GM12874 (cell line): Measurements from ENCODE around the gene SIK3.

Source experiments
- TF ChIP-seq, protein P1 (sequence below): IDR thresholded peaks from 2 replicates; pipeline ENCODE4 v1.5.1; 2011; ENCODE audit warnings: low read depth, mild to moderate bottlenecking, control low read depth, low read length, moderate library complexity; ENCODE audit not compliant: insufficient read depth

SIK3 gene

GRCh38 chr11:116901211-116901610 lies 197.0 kb downstream of the SIK3 start:
- TF ChIP-seq, protein P1, sequence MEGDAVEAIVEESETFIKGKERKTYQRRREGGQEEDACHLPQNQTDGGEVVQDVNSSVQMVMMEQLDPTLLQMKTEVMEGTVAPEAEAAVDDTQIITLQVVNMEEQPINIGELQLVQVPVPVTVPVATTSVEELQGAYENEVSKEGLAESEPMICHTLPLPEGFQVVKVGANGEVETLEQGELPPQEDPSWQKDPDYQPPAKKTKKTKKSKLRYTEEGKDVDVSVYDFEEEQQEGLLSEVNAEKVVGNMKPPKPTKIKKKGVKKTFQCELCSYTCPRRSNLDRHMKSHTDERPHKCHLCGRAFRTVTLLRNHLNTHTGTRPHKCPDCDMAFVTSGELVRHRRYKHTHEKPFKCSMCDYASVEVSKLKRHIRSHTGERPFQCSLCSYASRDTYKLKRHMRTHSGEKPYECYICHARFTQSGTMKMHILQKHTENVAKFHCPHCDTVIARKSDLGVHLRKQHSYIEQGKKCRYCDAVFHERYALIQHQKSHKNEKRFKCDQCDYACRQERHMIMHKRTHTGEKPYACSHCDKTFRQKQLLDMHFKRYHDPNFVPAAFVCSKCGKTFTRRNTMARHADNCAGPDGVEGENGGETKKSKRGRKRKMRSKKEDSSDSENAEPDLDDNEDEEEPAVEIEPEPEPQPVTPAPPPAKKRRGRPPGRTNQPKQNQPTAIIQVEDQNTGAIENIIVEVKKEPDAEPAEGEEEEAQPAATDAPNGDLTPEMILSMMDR: no peak

DNA sequence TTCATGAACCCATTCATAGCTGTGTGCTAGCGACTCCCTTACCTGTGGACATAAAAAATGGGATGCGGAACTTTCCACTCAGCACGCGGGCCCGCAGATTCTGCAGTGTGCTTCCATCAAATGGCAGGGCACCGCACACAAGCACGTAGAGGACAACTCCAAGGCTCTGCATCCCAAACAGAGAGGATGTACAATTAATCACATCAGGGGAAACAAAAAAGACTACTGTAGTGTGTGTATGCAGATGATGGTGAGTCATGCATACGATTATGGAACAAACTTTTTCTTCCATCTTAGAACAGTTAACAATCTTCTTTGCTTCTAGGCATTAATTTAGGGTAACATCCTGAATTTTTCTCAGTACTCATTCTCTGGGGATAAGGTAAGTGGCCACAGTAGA lies 202.0 kb downstream of the SIK3 start:
- TF ChIP-seq, protein P1: no peak

GRCh38 chr11:116895048-116895757 lies 203.0 kb downstream of the SIK3 start:
- TF ChIP-seq, protein P1: peak; percentile 37

DNA sequence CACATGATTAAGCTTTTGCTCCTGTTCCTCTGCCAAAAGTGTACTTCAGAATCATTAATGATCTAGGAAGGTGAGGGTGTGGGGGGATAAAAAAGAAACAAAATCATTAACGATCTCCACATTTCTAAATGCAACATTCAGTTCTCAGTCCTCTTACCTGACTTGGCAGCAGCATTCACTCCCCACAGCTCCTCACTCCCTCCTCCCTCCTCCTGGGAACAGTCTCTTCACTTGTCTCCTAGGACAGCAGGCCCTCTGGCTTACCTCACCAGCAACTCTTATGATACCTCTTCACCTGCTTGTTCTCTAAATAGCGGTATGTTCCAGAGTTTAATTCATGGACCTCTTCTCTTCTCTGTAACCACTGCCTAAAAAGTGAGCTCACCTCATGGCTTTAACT lies 204.3 kb downstream of the SIK3 start:
- TF ChIP-seq, protein P1: no peak

DNA sequence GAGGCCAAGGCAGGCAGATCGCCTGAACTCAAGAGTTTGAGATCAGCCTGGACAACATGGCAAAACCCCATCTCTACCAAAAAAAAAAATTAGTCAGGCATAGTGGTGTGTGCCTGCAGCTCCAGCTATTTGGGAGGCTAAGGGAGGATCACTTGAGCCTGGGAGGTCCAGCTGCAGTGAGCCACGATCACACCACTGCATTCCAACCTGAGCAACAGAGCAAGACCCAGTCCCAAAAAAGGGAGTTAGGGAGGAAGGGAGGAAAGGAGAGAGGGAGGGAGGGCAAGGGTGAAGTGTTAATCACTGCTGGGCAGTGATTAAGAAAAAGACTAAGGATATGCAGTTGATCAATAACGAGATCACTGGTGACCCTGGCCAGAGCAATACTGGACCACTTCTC lies 204.8 kb downstream of the SIK3 start:
- TF ChIP-seq, protein P1: no peak

- TF ChIP-seq, protein P1: no peak
These were observed 205.9 kb downstream of the SIK3 start for GRCh38 chr11:116892374-116892773.

DNA sequence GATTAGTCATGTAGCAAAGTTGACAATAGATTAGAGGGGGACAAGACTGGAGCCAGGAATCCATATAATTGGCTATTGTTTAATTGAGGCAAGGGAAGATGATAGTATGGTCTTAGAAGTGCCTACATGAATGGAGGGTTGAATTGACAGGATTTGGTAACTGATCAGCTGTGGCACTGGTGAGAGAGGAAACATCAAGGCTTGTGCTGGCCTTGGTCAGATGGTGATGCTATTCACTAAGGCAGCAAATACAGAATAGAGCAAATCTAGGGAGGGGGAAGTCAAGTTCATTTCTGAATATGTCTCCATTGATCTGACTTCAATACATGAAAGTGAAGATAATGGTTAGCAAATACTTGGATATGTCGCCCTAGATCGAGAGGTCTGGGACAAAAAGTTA lies 206.5 kb downstream of the SIK3 start:
- TF ChIP-seq, protein P1: 0 out of 2 replicates have a peak, but pooled peaks have one; percentile 1
